ENCODE measurements around the gene PNMA8B.
"Not testable (repeated sequence)": the region's sequence is repeated elsewhere in the genome, so short reads cannot be mapped to it uniquely, and the experiment has no call there.

PNMA8B gene, protein sequence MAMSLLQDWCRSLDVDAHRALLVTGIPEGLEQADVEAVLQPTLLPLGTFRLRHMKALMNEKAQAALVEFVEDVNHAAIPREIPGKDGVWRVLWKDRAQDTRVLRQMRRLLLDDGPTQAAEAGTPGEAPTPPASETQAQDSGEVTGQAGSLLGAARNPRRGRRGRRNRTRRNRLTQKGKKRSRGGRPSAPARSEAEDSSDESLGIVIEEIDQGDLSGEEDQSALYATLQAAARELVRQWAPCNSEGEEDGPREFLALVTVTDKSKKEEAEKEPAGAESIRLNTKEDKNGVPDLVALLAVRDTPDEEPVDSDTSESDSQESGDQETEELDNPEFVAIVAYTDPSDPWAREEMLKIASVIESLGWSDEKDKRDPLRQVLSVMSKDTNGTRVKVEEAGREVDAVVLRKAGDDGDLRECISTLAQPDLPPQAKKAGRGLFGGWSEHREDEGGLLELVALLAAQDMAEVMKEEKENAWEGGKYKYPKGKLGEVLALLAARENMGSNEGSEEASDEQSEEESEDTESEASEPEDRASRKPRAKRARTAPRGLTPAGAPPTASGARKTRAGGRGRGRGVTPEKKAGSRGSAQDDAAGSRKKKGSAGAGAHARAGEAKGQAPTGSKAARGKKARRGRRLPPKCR
- 0 to 0.81 reads per million in 2 donors for total RNA-seq

DNA sequence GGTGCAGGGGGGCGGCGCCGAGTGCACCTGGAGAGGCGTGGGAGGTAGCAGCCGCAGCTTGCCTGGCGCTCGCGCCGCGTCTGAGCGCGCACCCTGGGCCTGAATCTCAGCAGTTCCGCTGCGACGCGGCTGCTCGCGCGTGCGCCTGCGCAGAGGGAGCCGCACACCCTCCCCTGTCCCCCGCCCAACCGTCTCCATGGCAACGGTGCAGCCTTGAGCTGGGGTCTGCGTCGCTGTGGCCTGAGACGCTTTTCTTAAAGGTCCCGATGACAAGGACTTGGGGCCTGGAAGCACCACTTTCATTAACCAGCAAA, at the start of gene PNMA8B:
Gene PNMA8B (minus strand): TSS at position 82 of the 314 bp plus-strand sequence. CDS start 402 bp downstream, outside the sequence.
- DNase-seq = peak in 1 of 5 experiments; percentile 66

DNA sequence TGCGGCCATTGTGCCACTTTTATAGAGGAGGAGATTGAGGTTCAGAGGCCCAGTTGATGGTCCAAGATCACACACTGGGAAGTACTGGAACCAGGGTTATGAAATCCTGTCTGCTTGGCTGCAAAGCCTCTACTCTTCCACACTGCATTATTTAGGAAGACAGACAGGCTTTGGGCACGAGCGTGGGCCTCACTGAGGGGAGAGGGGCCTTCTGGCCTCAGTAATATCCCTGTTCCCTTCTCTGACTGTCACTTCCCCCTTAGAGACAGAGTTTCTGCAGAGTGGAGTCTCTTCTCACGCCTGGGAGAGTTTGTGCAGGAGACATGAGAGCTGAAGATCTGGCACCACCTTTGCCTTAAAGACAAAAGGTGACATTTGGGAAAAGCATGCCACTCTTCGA, 49.0 kb upstream of the PNMA8B start:
- DNase-seq = no peak

GRCh38 chr19:46542428-46543230, 47.0 kb upstream of the PNMA8B start:
- DNase-seq = peak; percentile 38 to 73 (median 67)

DNA sequence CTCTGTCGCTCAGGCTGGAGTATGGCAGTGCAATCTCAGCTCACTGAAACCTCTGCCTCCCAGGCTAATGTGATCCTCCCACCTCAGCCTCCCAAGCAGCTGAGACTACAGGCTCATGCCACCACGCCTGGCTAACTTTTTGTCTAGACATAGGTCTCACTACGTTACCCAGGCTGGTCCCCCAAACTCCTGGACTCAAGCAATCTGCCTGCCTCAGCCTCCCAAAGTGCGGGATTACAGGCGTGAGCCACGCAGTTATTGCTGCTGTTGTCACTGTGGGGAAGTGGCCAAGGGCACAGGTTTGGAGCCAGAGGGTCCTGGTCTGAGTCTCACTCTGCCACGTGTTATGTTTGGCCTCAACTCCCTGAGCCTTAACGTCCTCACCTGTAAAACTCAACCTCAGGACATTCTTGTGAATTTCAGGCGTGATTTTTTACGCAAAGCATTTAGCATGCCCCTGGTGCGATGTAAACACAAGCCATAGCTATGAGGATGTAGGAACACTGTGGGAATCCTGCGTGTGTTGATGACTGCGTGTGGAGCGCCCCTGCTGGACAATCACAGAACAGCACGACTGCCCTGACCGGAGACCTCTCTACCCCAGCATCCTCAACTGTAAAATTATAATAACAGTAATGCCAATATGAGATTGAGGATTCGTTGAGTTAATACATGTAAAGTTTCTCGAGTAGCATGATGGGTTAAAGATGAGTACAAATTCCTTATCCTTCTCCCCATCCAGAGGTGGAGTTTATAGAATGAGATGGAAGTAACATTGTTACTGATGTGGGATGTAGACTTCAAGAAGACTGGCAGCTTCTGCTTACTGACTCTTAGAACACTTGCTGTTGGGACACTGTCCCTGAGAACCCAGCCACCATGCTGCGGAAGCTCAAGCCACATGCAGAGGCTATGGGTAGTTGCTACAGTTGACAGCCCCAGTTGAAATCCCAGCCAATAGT, 41.8 kb upstream of the PNMA8B start:
- peak in 4 of 5 experiments; percentile 36 to 58 (median 46) for DNase-seq

GRCh38 chr19:46536391-46536790, 40.7 kb upstream of the PNMA8B start:
- no peak for DNase-seq

- DNase-seq = no peak
Observed at GRCh38 chr19:46533621-46534081, 38.0 kb upstream of the PNMA8B start.

DNA sequence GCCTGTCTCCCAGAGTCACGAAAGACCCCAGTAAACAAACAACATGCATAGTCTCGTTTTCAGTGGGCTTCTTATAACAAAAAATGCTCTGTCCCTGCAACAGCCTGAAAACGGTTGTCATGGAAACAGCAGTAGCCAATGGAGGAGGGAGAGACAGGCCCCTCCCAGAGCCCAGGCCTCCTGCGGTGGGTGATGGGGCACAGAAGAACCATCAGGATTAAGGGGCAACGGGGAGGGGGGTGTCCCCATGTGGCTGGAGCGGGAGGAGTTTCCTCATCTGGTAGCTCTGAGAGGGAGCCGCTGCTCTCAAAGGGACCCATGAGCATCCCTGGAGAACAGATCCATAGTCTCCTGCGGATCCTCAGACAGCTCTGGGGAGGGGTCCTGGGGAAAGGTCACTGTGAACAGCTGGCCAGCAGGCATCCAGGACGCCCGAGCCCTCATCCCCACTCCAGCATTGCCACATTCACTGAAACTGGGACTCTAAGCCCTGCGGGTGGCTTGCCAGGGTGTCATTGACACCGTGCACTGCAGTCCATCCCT, 37.5 kb upstream of the PNMA8B start:
- no peak for DNase-seq

DNA sequence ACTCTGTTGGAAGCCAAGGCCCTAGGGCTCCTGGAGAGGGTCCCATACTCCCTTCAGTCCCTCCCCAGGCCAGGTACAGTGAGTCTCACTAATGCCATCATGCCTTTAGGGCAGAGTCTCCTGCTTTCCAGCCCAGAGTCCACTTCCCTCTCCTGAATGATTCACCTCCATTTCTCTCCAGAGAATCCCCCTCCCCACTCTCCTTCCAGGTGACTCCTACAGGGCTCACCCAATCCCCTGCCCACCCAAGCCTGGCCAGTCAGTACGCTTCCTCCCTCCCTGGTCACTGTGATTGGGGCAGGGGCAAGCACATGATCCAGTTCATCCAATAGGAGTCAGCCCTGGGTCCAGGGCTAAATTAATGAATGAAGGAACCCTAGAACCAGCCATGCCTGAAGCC, 35.0 kb upstream of the PNMA8B start:
- no peak for DNase-seq

- DNase-seq = peak; percentile 36 to 70 (median 60)
Observed at GRCh38 chr19:46529622-46530451, 34.2 kb upstream of the PNMA8B start.

- no peak for DNase-seq
Observed at GRCh38 chr19:46528601-46529590, 33.2 kb upstream of the PNMA8B start.

GRCh38 chr19:46526801-46527200, 31.1 kb upstream of the PNMA8B start:
- DNase-seq = not testable (repeated sequence)

DNA sequence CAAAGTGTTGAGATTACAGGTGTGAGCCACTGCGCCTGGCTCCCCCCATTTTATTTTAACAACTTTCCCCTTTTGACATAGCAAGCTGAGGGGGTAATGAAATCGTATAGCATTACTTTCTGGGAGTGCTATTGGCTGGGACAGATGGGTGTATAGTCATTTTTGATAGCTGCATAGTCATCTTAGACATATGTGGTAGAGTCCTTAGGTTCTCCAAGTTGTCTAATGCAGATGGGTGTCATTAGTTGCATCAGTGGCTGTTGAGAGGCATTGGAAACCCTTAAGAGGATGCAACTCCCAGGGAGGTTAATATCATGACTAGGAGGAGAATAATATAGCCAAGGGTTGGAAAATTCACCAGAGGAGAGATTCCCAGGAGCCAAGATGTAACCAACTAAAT, 28.6 kb upstream of the PNMA8B start:
- peak in 1 of 5 experiments; percentile 48 for DNase-seq

GRCh38 chr19:46522988-46523387, 27.3 kb upstream of the PNMA8B start:
- DNase-seq = peak in 1 of 5 experiments; percentile 92

DNA sequence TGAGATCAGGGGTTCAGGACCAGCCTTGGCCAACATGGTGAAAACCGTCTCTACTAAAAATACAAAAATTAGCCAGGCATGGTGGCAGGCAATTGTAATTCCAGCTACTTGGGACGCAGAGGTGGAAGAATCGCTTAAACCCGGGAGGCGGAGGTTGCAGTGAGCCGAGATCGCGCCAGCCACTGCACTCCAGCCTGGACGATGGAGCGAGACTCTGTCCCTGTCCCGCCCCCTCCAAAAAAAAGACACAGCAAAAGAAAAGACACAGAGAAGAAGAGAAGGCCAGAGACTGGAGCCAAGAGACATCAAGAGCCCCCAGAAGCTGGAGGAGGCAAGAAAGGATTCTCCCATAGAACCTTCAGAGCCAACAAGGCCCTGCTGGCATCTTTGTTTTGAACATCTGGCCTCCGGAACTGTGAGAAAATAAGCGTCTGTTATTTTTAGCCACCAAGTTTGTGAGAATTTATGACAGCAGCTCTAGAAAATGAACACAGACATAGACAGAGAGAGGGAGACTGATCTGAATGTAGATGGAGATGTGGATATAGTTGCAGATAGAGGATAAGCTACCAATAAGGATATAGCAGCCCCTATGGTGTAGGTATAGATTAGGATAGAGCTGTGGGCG, 25.7 kb upstream of the PNMA8B start:
- DNase-seq = no peak

DNA sequence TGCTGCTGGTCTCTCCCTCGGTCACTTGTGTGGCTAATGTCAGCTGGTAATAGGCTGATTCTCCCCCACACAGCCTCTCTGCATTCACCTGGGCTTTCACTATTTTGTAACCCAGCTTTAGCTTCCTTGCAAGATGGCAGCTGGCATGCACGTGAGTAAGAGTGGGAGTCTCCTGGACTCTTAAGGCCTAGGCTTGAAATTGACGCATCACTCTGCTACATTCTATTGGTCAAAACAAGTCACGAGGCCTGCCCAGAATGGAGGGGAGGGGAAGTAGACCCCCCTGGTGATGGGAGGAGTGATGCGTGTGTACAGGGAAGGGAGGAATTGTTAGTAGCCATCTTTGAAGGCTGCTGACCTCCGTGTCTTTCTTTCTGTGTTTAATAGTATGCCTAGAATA, 24.9 kb upstream of the PNMA8B start:
- DNase-seq = no peak

DNA sequence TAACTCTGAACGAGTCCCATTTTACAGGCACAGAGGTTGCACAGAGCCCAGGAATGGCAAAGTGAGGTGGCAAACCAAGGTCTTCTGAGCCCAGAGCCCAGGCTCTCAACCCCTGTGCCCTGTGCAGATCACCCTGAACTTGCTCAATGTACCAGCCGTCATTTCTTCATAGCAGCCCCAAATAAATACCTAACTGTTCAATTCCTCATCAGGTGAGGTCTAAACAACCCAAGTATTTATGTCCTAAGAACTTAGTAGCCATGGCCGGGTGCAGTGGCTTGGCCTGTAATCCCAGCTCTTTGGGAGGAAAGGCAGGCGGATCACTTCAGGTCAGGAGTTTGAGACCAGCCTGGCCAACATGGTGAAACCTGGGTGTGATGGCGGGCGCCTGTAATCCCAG, 21.8 kb upstream of the PNMA8B start:
- DNase-seq = no peak

- DNase-seq = peak in 2 of 5 experiments; percentile 7 to 60
Observed at GRCh38 chr19:46515879-46516350, 20.2 kb upstream of the PNMA8B start.

DNA sequence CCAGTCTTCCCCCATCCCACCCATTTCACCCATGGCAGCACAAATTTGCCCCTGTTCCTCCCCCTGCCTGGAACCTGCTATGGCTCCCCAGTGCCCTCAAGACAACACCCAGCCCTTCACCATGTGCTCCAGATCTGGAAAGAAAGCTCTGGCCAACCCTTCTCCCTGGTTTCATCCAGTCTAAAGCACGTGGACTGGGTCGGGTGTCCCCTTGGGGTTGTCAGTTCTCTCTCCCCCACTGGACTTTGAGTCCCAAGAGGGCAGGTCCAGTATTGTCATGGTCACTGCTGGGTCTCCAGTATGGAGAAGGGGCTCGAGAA, 19.6 kb upstream of the PNMA8B start:
- no peak for DNase-seq

All from T-helper 2 cell (primary cell).